Fibroblast of lung (primary cell): ENCODE results near the gene PMM2. TPM values are rescaled to one million over a fixed set of nuclear protein-coding genes. Genes with fewer than 3 reads are reported as not detected.
A peak's percentile ranks its signal among the peaks of the same experiment; 100 is the strongest.

ENCODE experiments used
- DNase-seq, 2 donors: peaks; one replicate each; pipeline versions ENCODE4 v3.0.0 to v3.0.0-alpha.2; 2010; ENCODE audit warnings: low read depth in 2 of 2
- H2AFZ ChIP-seq: 2 replicates; pipeline ENCODE4 v1.5.1; 2012; ENCODE audit warnings: low read length, control low read depth, inconsistent platforms
- H3K27ac ChIP-seq: 2 replicates; pipeline ENCODE4 v1.5.1; 2011; ENCODE audit warnings: low read length, control low read depth; ENCODE audit not compliant: insufficient read depth
- H3K27me3 ChIP-seq: 2 replicates; pipeline ENCODE4 v1.5.1; 2011; ENCODE audit warnings: mild to moderate bottlenecking, low read length; ENCODE audit not compliant: control insufficient read depth, insufficient read depth
- H3K36me3 ChIP-seq: 2 replicates; pipeline ENCODE4 v1.5.1; 2011; ENCODE audit warnings: low read length; ENCODE audit not compliant: control insufficient read depth, insufficient read depth
- H3K4me1 ChIP-seq: 2 replicates; pipeline ENCODE4 v1.5.1; 2011; ENCODE audit warnings: low read length; ENCODE audit not compliant: control insufficient read depth, insufficient read depth; ENCODE audit errors: extremely low read depth
- H3K4me2 ChIP-seq: 2 replicates; pipeline ENCODE4 v1.5.1; 2011; ENCODE audit warnings: low read length, control low read depth; ENCODE audit not compliant: insufficient read depth; ENCODE audit errors: extremely low read depth
- H3K4me3 ChIP-seq, 4 experiments: fragments of 200-600 bp in 1 of 4; sonication (generic) in 1 of 4; replicated peaks in 1 of 4; 2 replicates each; pipeline ENCODE4 v1.5.1; 2011 to 2016; ENCODE audit warnings: low read length in 4 of 4, low read depth in 3 of 4, mild to moderate bottlenecking in 3 of 4, control low read depth in 2 of 4, inconsistent platforms in 1 of 4, mixed read lengths in 1 of 4; ENCODE audit not compliant: insufficient read depth in 1 of 4; ENCODE audit errors: control extremely low read depth in 1 of 4
- H3K79me2 ChIP-seq: 2 replicates; pipeline ENCODE4 v1.5.1; 2012; ENCODE audit warnings: mild to moderate bottlenecking, low read length, inconsistent platforms; ENCODE audit not compliant: control insufficient read depth, insufficient read depth
- H3K9ac ChIP-seq: 2 replicates; pipeline ENCODE4 v1.5.1; 2011; ENCODE audit warnings: mild to moderate bottlenecking, low read length, control low read depth; ENCODE audit not compliant: insufficient read depth
- H3K9me3 ChIP-seq: 2 replicates; pipeline ENCODE4 v1.5.1; 2012; ENCODE audit warnings: low read depth, low read length; ENCODE audit not compliant: control insufficient read depth, insufficient read depth
- H4K20me1 ChIP-seq: 2 replicates; pipeline ENCODE4 v1.5.1; 2011; ENCODE audit warnings: low read length; ENCODE audit not compliant: control insufficient read depth, insufficient read depth; ENCODE audit errors: extremely low read depth
- EZH2 ChIP-seq: IDR thresholded peaks from 2 replicates; pipeline ENCODE4 v1.5.1; 2012; ENCODE audit warnings: low read length, control low read depth, mild to moderate bottlenecking; ENCODE audit errors: missing control alignments
- polyA plus RNA-seq, 2 donors: library from polyadenylated mRNA; depleted of rRNA in 1 of 2; stranded (reverse) in 1 of 2; unstranded in 1 of 2; fragments of >200 nt; gene quantifications; 2 replicates each; pipeline ENCODE4 v1.2.1, GENCODE V29; 2011 to 2012; ENCODE audit warnings: missing spikeins in 1 of 2
- total RNA-seq: library from RNA; depleted of rRNA; stranded (reverse); fragments of >200 nt; gene quantifications from 2 replicates; pipeline ENCODE4 v1.2.1, GENCODE V29; 2014
- TF ChIP-seq, protein P1 (sequence below), 2 donors: IDR thresholded peaks in 1 of 2; conservative IDR thresholded peaks in 1 of 2; 1 replicate in 1 of 2; 2 replicates in 1 of 2; pipeline ENCODE4 v1.5.1; 2011 to 2012; ENCODE audit warnings: low read length in 2 of 2, control low read depth in 1 of 2, inconsistent platforms in 1 of 2, low read depth in 1 of 2, mild to moderate bottlenecking in 1 of 2

Gene PMM2
- total and polyA plus RNA-seq, 2 donors (not counting 1 experiment from before 2014, with no cell fraction given): 19.5 to 49.3 TPM

DNA sequence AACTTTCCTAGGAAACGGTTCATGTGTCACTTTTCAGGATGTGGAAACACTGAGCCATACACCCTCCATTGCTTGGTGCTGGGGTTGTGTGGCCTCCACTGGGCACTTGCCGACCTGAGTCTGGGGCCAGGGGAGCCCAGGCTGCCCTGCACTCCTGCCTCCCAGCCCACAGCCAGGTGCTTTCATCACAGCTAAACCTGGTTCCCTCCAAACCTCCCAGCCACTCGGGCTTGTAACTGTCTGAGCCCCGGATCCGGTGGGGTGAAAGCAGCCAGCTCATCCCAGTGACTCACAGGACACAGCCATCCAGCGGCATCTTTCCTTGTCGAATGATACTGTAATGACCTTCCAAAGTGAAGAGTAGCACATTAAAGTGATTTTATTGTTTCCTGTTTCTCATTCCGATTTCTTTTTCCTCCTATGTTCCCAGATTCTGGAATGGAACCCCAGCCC lies 51.3 kb downstream of the PMM2 start:
- Histone ChIP-seq H4K20me1 (no peaks in the 10 kb centered on the region), H3K4me1 (peaks cover 21% of the 10 kb centered on the region), H3K36me3 (peaks cover 23% of the 10 kb centered on the region), H2AFZ (no peak overlapping the region), H3K79me2 (peaks cover 15% of the 10 kb centered on the region), H3K4me2 (peak overlapping the region; percentile 2), H3K9ac (no peak overlapping the region), H3K27me3 (no peaks in the 10 kb centered on the region), H3K27ac (peak overlapping the region; percentile 48), H3K9me3 (no peaks in the 10 kb centered on the region), H3K4me3 (no peak overlapping the region)
- no peak for TF ChIP-seq EZH2
- TF ChIP-seq, protein P1, sequence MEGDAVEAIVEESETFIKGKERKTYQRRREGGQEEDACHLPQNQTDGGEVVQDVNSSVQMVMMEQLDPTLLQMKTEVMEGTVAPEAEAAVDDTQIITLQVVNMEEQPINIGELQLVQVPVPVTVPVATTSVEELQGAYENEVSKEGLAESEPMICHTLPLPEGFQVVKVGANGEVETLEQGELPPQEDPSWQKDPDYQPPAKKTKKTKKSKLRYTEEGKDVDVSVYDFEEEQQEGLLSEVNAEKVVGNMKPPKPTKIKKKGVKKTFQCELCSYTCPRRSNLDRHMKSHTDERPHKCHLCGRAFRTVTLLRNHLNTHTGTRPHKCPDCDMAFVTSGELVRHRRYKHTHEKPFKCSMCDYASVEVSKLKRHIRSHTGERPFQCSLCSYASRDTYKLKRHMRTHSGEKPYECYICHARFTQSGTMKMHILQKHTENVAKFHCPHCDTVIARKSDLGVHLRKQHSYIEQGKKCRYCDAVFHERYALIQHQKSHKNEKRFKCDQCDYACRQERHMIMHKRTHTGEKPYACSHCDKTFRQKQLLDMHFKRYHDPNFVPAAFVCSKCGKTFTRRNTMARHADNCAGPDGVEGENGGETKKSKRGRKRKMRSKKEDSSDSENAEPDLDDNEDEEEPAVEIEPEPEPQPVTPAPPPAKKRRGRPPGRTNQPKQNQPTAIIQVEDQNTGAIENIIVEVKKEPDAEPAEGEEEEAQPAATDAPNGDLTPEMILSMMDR (conservative IDR thresholded peaks at IDR 0.05 in 1 of 2, IDR thresholded peaks at IDR 0.05 in 1 of 2; ENCODE audit: low read depth in 1 of 2, low read length in 2 of 2): no peak
- peak; percentile 41 to 67 for DNase-seq

DNA sequence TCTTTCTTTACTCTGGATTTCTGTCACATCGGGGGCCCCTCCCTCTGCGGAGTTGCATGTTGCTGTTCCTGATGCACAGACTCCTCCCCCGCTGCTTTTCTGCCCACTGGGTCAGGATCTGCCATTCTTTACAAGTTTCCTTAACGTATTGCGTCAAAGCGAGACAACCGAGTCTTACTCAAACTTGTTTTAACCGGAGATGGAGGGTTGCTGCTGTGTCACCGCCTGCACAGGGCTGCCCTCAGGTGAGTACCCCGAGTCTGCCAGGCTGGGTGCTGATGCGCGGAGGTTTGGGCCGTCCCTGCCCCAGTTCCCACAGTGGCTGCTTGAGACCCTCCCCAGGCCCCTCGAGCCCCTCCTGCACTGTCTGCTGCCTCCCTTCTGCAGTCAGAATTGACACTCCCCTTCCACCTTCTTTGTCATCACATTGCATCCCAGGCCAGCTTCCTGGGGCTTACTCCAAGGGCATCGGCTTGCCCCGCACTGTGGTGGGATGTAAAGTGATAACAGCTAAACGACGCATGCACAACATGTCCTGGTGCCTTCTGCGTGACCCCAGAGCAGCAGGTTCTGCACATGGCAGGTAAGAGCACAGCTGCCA lies 51.9 kb downstream of the PMM2 start:
- Histone ChIP-seq H3K79me2 (peaks cover 15% of the 10 kb centered on the region), H3K27me3 (no peaks in the 10 kb centered on the region), H3K36me3 (peaks cover 26% of the 10 kb centered on the region), H3K4me2 (peak overlapping the region; percentile 2), H3K9ac (no peak overlapping the region), H3K4me3 (no peak overlapping the region), H4K20me1 (no peaks in the 10 kb centered on the region), H2AFZ (no peak overlapping the region), H3K9me3 (no peaks in the 10 kb centered on the region), H3K27ac (peak overlapping the region; percentile 79), H3K4me1 (peaks cover 21% of the 10 kb centered on the region)
- peak; percentile 46 to 65 for DNase-seq
- TF ChIP-seq, protein P1 (conservative IDR thresholded peaks at IDR 0.05 in 1 of 2, IDR thresholded peaks at IDR 0.05 in 1 of 2; ENCODE audit: low read depth in 1 of 2, low read length in 2 of 2): no peak
- TF ChIP-seq EZH2: no peak

DNA sequence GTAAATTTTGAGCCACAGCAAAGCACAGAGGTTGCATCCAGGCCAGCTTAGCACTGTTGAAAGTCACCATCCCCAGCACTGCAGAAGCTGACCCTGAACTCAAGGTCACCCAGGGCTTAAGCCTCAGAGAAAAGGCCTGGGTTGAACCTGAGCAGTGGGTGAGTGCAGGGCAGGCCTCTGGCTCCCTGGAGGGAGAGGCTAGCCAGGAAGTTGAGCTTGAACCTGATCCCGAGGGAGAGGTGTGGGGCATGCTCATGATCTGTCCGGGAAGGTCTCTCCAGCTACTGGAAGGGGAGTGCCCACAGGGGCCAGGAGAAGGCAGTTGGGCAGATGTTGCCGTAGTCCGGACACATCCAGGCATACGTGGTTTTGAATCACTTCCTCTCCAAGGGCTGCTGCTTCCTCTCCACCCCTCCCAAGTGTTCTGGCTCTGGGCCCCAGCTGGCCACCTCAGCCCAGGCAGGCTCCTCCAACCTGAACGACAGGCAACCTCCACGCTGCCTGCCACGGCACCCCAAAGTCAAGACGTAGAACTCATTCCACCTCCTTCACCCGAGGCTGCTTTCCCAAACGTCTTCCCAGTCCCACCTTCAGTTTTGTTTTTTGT lies 52.7 kb downstream of the PMM2 start:
- peak overlapping the region; percentile 79 for H3K27ac ChIP-seq
- H4K20me1 ChIP-seq: no peaks in the 10 kb centered on the region
- no peak overlapping the region for H3K9ac ChIP-seq

More for the DNA sequence above, 52.7 kb downstream of the PMM2 start:
- peaks cover 15% of the 10 kb centered on the region for H3K79me2 ChIP-seq
- peaks cover 21% of the 10 kb centered on the region for H3K4me1 ChIP-seq
- no peaks in the 10 kb centered on the region for H3K27me3 ChIP-seq
- TF ChIP-seq, protein P1 (conservative IDR thresholded peaks at IDR 0.05 in 1 of 2, IDR thresholded peaks at IDR 0.05 in 1 of 2; ENCODE audit: low read depth in 1 of 2, low read length in 2 of 2): no peak
- no peak for TF ChIP-seq EZH2
- no peaks in the 10 kb centered on the region for H3K9me3 ChIP-seq
- no peak overlapping the region for H2AFZ ChIP-seq
- H3K4me3 ChIP-seq: no peak overlapping the region
- H3K4me2 ChIP-seq: peak overlapping the region; percentile 1
- peak; percentile 71 to 81 for DNase-seq
- H3K36me3 ChIP-seq: peaks cover 31% of the 10 kb centered on the region
